ENCODE data around the gene NRXN3. TPM values are rescaled to one million over a fixed set of nuclear protein-coding genes. Genes with fewer than 3 reads are reported as not detected.

Gene NRXN3
- total RNA-seq (0.69 and 1.1 TPM in 2 replicates), polyA plus RNA-seq (0.51 and 1.5 TPM in 2 replicates)

GRCh38 chr14:78170203-78170602 is at the start of gene NRXN3:
Gene NRXN3 (plus strand): TSS chr14:78170373. CDS start chr14:78243094, 72,721 bp downstream.
- peaks cover 20% of the 10 kb centered on the region for H3K27me3 ChIP-seq
- peak in 1 of 2 donors; percentile 66 for DNase-seq (ENCODE audit: low read depth in 1 of 2, low spot score in 1 of 2)
- H3K9me3 ChIP-seq (ENCODE audit: low read depth), result no peaks in the 10 kb centered on the region
- no peak within 1 kb of the TSS for H3K4me3 ChIP-seq
- no peaks in the 10 kb centered on the region for H3K36me3 ChIP-seq
- no peak within 1 kb of the TSS for H3K27ac ChIP-seq
- no peaks in the 10 kb centered on the region for H3K4me1 ChIP-seq (ENCODE audit: low read depth)
- TF ChIP-seq CTCF (IDR thresholded peaks at IDR 0.05; ENCODE audit: low read depth, low read length), result no peak

GRCh38 chr14:78122436-78122835 is 47.7 kb upstream of the NRXN3 start:
- no peak overlapping the region for H3K4me3 ChIP-seq
- no peak overlapping the region for H3K27ac ChIP-seq
- no peak for TF ChIP-seq CTCF (IDR thresholded peaks at IDR 0.05; ENCODE audit: low read depth, low read length)
- H3K27me3 ChIP-seq, result peaks cover 4% of the 10 kb centered on the region
- H3K9me3 ChIP-seq (ENCODE audit: low read depth), result no peaks in the 10 kb centered on the region
- DNase-seq (ENCODE audit: low read depth in 1 of 2, low spot score in 1 of 2), result no peak
- H3K36me3 ChIP-seq, result no peaks in the 10 kb centered on the region
- H3K4me1 ChIP-seq (ENCODE audit: low read depth), result no peaks in the 10 kb centered on the region

GRCh38 chr14:78123650-78124253 is 46.4 kb upstream of the NRXN3 start:
- no peak overlapping the region for H3K27ac ChIP-seq
- H3K9me3 ChIP-seq (ENCODE audit: low read depth), result no peaks in the 10 kb centered on the region
- H3K4me3 ChIP-seq, result no peak overlapping the region
- H3K4me1 ChIP-seq (ENCODE audit: low read depth), result no peaks in the 10 kb centered on the region
- no peak for TF ChIP-seq CTCF (IDR thresholded peaks at IDR 0.05; ENCODE audit: low read depth, low read length)
- H3K27me3 ChIP-seq, result peaks cover 4% of the 10 kb centered on the region
- no peaks in the 10 kb centered on the region for H3K36me3 ChIP-seq
- DNase-seq (ENCODE audit: low read depth in 1 of 2, low spot score in 1 of 2), result no peak

GRCh38 chr14:78127961-78128360 is 42.2 kb upstream of the NRXN3 start:
- H3K27me3 ChIP-seq, result peaks cover under 1% of the 10 kb centered on the region
- no peaks in the 10 kb centered on the region for H3K36me3 ChIP-seq
- H3K4me1 ChIP-seq (ENCODE audit: low read depth), result no peaks in the 10 kb centered on the region
- no peaks in the 10 kb centered on the region for H3K9me3 ChIP-seq (ENCODE audit: low read depth)
- no peak for DNase-seq (ENCODE audit: low read depth in 1 of 2, low spot score in 1 of 2)
- H3K27ac ChIP-seq, result no peak overlapping the region
- TF ChIP-seq CTCF (IDR thresholded peaks at IDR 0.05; ENCODE audit: low read depth, low read length), result no peak
- H3K4me3 ChIP-seq, result no peak overlapping the region

- no peak for DNase-seq (ENCODE audit: low read depth in 1 of 2, low spot score in 1 of 2)
- TF ChIP-seq CTCF (IDR thresholded peaks at IDR 0.05; ENCODE audit: low read depth, low read length), result no peak
- no peaks in the 10 kb centered on the region for H3K4me1 ChIP-seq (ENCODE audit: low read depth)
- no peaks in the 10 kb centered on the region for H3K27me3 ChIP-seq
- no peak overlapping the region for H3K27ac ChIP-seq
- H3K9me3 ChIP-seq (ENCODE audit: low read depth), result no peaks in the 10 kb centered on the region
- H3K4me3 ChIP-seq, result no peak overlapping the region
- no peaks in the 10 kb centered on the region for H3K36me3 ChIP-seq
Measured at GRCh38 chr14:78129375-78129774, 40.8 kb upstream of the NRXN3 start.

Data from cardiac muscle cell (in vitro differentiated cells and primary cell).